ENCODE data around the gene NPLOC4.

The NPLOC4 gene

GRCh38 chr17:81667754-81668153, 30.8 kb upstream of the NPLOC4 start:
- H3K27ac Mint-ChIP-seq = no peak overlapping the region
- peaks cover 44% of the 10 kb centered on the region for H3K4me1 Mint-ChIP-seq
- H3K4me3 Mint-ChIP-seq = peak overlapping the region; percentile 99
- no peaks in the 10 kb centered on the region for H3K27me3 Mint-ChIP-seq
- no peaks in the 10 kb centered on the region for H3K9me3 Mint-ChIP-seq
- peaks cover 7% of the 10 kb centered on the region for H3K36me3 Mint-ChIP-seq

GRCh38 chr17:81666342-81667191, 29.7 kb upstream of the NPLOC4 start, which contains the start of the genes CCDC137 and OXLD1:
CCDC137 (plus strand) TSS chr17:81666737; CDS start chr17:81666767, 30 bp downstream.
OXLD1 (minus strand) TSS chr17:81666605; CDS start chr17:81666577, 28 bp downstream.
- peaks cover 7% of the 10 kb centered on the region for H3K36me3 Mint-ChIP-seq

GRCh38 chr17:81666092-81666341, 29.1 kb upstream of the NPLOC4 start:
- Mint-ChIP-seq H3K9me3 (no peaks in the 10 kb centered on the region), H3K4me1 (peaks cover 45% of the 10 kb centered on the region), H3K4me3 (peak overlapping the region; percentile 99), H3K27me3 (no peaks in the 10 kb centered on the region), H3K36me3 (peaks cover 7% of the 10 kb centered on the region), H3K27ac (peak overlapping the region; percentile 98)

More at GRCh38 chr17:81666342-81667191, 29.7 kb upstream of the NPLOC4 start, which contains the start of the genes CCDC137 and OXLD1:
- H3K4me3 Mint-ChIP-seq = peak within 1 kb of the TSS; percentile 99
- H3K27ac Mint-ChIP-seq = peak within 1 kb of the TSS; percentile 98
- H3K9me3 Mint-ChIP-seq = no peaks in the 10 kb centered on the region
- H3K27me3 Mint-ChIP-seq = no peaks in the 10 kb centered on the region
- peaks cover 45% of the 10 kb centered on the region for H3K4me1 Mint-ChIP-seq

- Mint-ChIP-seq H3K36me3 (peaks cover 7% of the 10 kb centered on the region), H3K27me3 (no peaks in the 10 kb centered on the region), H3K4me1 (peaks cover 45% of the 10 kb centered on the region)
Measured at GRCh38 chr17:81665205-81666091, 28.5 kb upstream of the NPLOC4 start.

GRCh38 chr17:81664051-81664470, 27.1 kb upstream of the NPLOC4 start:
- H3K36me3 Mint-ChIP-seq = peaks cover 6% of the 10 kb centered on the region
- peak overlapping the region; percentile 30 for H3K4me3 Mint-ChIP-seq
- no peaks in the 10 kb centered on the region for H3K9me3 Mint-ChIP-seq
- no peaks in the 10 kb centered on the region for H3K27me3 Mint-ChIP-seq
- peaks cover 41% of the 10 kb centered on the region for H3K4me1 Mint-ChIP-seq
- H3K27ac Mint-ChIP-seq = no peak overlapping the region

More at GRCh38 chr17:81665205-81666091, 28.5 kb upstream of the NPLOC4 start:
- Mint-ChIP-seq H3K9me3 (no peaks in the 10 kb centered on the region), H3K4me3 (peak overlapping the region; percentile 99), H3K27ac (peak overlapping the region; percentile 98)

- Mint-ChIP-seq H3K4me3 (no peak overlapping the region), H3K9me3 (no peaks in the 10 kb centered on the region), H3K27ac (no peak overlapping the region), H3K27me3 (no peaks in the 10 kb centered on the region), H3K36me3 (peaks cover 4% of the 10 kb centered on the region), H3K4me1 (peaks cover 27% of the 10 kb centered on the region)
Measured at GRCh38 chr17:81662002-81662401, 25.1 kb upstream of the NPLOC4 start.

- H3K4me1 Mint-ChIP-seq = peaks cover 13% of the 10 kb centered on the region
- H3K9me3 Mint-ChIP-seq = no peaks in the 10 kb centered on the region
- peaks cover 2% of the 10 kb centered on the region for H3K36me3 Mint-ChIP-seq
- H3K27ac Mint-ChIP-seq = no peak overlapping the region
- H3K4me3 Mint-ChIP-seq = no peak overlapping the region
- no peaks in the 10 kb centered on the region for H3K27me3 Mint-ChIP-seq
Measured at GRCh38 chr17:81660441-81660840, 23.5 kb upstream of the NPLOC4 start.

GRCh38 chr17:81659038-81659437, 22.1 kb upstream of the NPLOC4 start:
- H3K4me1 Mint-ChIP-seq = peaks cover 4% of the 10 kb centered on the region
- H3K36me3 Mint-ChIP-seq = no peaks in the 10 kb centered on the region
- H3K9me3 Mint-ChIP-seq = no peaks in the 10 kb centered on the region
- no peaks in the 10 kb centered on the region for H3K27me3 Mint-ChIP-seq
- no peak overlapping the region for H3K27ac Mint-ChIP-seq
- H3K4me3 Mint-ChIP-seq = no peak overlapping the region

- peaks cover under 1% of the 10 kb centered on the region for H3K27me3 Mint-ChIP-seq
- H3K4me1 Mint-ChIP-seq = peaks cover 11% of the 10 kb centered on the region
- no peak overlapping the region for H3K27ac Mint-ChIP-seq
- H3K4me3 Mint-ChIP-seq = no peak overlapping the region
- no peaks in the 10 kb centered on the region for H3K36me3 Mint-ChIP-seq
- no peaks in the 10 kb centered on the region for H3K9me3 Mint-ChIP-seq
Measured at GRCh38 chr17:81656835-81657234, 19.9 kb upstream of the NPLOC4 start.

GRCh38 chr17:81656118-81656743, 19.3 kb upstream of the NPLOC4 start, which contains the start of gene PDE6G:
PDE6G (minus strand) TSS chr17:81656542; CDS start chr17:81653305, 3,237 bp downstream.
- Mint-ChIP-seq H3K4me1 (peaks cover 13% of the 10 kb centered on the region), H3K36me3 (no peaks in the 10 kb centered on the region), H3K9me3 (no peaks in the 10 kb centered on the region), H3K4me3 (no peak within 1 kb of the TSS), H3K27ac (no peak within 1 kb of the TSS), H3K27me3 (peaks cover 3% of the 10 kb centered on the region)

- no peak overlapping the region for H3K27ac Mint-ChIP-seq
- no peaks in the 10 kb centered on the region for H3K36me3 Mint-ChIP-seq
- H3K4me3 Mint-ChIP-seq = no peak overlapping the region
- peaks cover 3% of the 10 kb centered on the region for H3K27me3 Mint-ChIP-seq
- no peaks in the 10 kb centered on the region for H3K9me3 Mint-ChIP-seq
- peaks cover 13% of the 10 kb centered on the region for H3K4me1 Mint-ChIP-seq
Measured at GRCh38 chr17:81655378-81656117, 18.6 kb upstream of the NPLOC4 start.

GRCh38 chr17:81652906-81653771, 16.2 kb upstream of the NPLOC4 start:
- H3K9me3 Mint-ChIP-seq = no peaks in the 10 kb centered on the region
- H3K4me1 Mint-ChIP-seq = peaks cover 13% of the 10 kb centered on the region
- H3K4me3 Mint-ChIP-seq = peak overlapping the region; percentile 70
- peaks cover 11% of the 10 kb centered on the region for H3K27me3 Mint-ChIP-seq
- H3K27ac Mint-ChIP-seq = no peak overlapping the region
- no peaks in the 10 kb centered on the region for H3K36me3 Mint-ChIP-seq

GRCh38 chr17:81651692-81652091, 14.8 kb upstream of the NPLOC4 start:
- Mint-ChIP-seq H3K9me3 (no peaks in the 10 kb centered on the region), H3K27me3 (peaks cover 13% of the 10 kb centered on the region), H3K4me1 (peaks cover 13% of the 10 kb centered on the region), H3K4me3 (peak overlapping the region; percentile 9), H3K27ac (no peak overlapping the region), H3K36me3 (no peaks in the 10 kb centered on the region)

- H3K27me3 Mint-ChIP-seq = peaks cover 13% of the 10 kb centered on the region
- H3K36me3 Mint-ChIP-seq = no peaks in the 10 kb centered on the region
Measured at GRCh38 chr17:81650951-81651350, 14.0 kb upstream of the NPLOC4 start.

More at GRCh38 chr17:81650951-81651350, 14.0 kb upstream of the NPLOC4 start:
- Mint-ChIP-seq H3K4me3 (no peak overlapping the region), H3K4me1 (peaks cover 13% of the 10 kb centered on the region), H3K9me3 (no peaks in the 10 kb centered on the region), H3K27ac (no peak overlapping the region)

Measured in activated naive CD4-positive, alpha-beta T cell treated with anti-CD3 and anti-CD28 coated beads, Interleukin-2, amount 50 U/mL, for 24 hours (primary cell).